SK-MEL-5 (cell line): ENCODE data around the gene SLC35F2. TPM values are rescaled to one million over a fixed set of nuclear protein-coding genes. Genes with fewer than 3 reads are reported as not detected.
A peak's percentile ranks its signal among the peaks of the same experiment; 100 is the strongest.
"Not testable (repeated sequence)": the region's sequence is repeated elsewhere in the genome, so short reads cannot be mapped to it uniquely, and the experiment has no call there.

Source experiments
- DNase-seq: peaks from one replicate; pipeline ENCODE4 v3.0.0-alpha.2; 2016; ENCODE audit warnings: low read depth, low spot score
- in situ Hi-C: cut with HindIII; loops from 2 replicates; pipeline ENCODE4 v1.10.0; 2016; ENCODE audit warnings: low sequenced_read_pairs, high pct_unique_total_duplicates, low pct_unique_long_range_greater_than_20kb
- polyA plus RNA-seq, 2 experiments: library from polyadenylated mRNA; depleted of rRNA; stranded (reverse); fragments of >200 nt; gene quantifications; 2 replicates each; pipeline ENCODE4 v1.2.3, GENCODE V29; 2015
- total RNA-seq: library from RNA; depleted of rRNA; stranded (reverse); fragments of >200 nt; shearing (Covaris generic); gene quantifications from 2 replicates; pipeline ENCODE4 v1.2.3, GENCODE V29; 2014; rRNA removed

Gene SLC35F2
- total RNA-seq, result 37.8 and 46.5 TPM in 2 replicates
- polyA plus RNA-seq (2015; cell fraction: cytosol; rRNA removed), result 25.7 and 29.2 TPM in 2 replicates
- 9.1 and 20.8 TPM in 2 replicates for polyA plus RNA-seq (2015; cell fraction: nucleus; rRNA removed)

GRCh38 chr11:107858217-107859070 is at the start of gene SLC35F2:
Gene SLC35F2, minus strand, starts transcription at chr11:107858787. Its CDS starts 20 bp downstream, at chr11:107858767.
- in situ Hi-C loops, result no loop called here
- peak; percentile 64 for DNase-seq

- in situ Hi-C loops, result no loop called here
- DNase-seq, result no peak
Observed at GRCh38 chr11:107908211-107908610, 49.6 kb upstream of the SLC35F2 start.

- in situ Hi-C loops, result no loop called here
- DNase-seq, result peak; percentile 62
Observed at GRCh38 chr11:107898270-107898669, 39.7 kb upstream of the SLC35F2 start.

GRCh38 chr11:107882095-107882820 is 23.7 kb upstream of the SLC35F2 start:
- no peak for DNase-seq
- in situ Hi-C loops, result no loop called here

GRCh38 chr11:107881471-107881870 is 22.9 kb upstream of the SLC35F2 start:
- DNase-seq, in situ Hi-C loops: not testable (repeated sequence)

- in situ Hi-C loops, result no loop called here
Observed at GRCh38 chr11:107876141-107876540, 17.6 kb upstream of the SLC35F2 start.

GRCh38 chr11:107864591-107864990 is 6.0 kb upstream of the SLC35F2 start:
- no peak for DNase-seq
- in situ Hi-C loops, result no loop called here

More at GRCh38 chr11:107876141-107876540, 17.6 kb upstream of the SLC35F2 start:
- DNase-seq, result no peak

GRCh38 chr11:107860688-107861087 is 2.1 kb upstream of the SLC35F2 start:
- no peak for DNase-seq
- in situ Hi-C loops, result no loop called here

- DNase-seq, in situ Hi-C loops: not testable (repeated sequence)
Observed at GRCh38 chr11:107860240-107860620, 1.6 kb upstream of the SLC35F2 start.

- DNase-seq, result peak; percentile 35
Observed at GRCh38 chr11:107859459-107860239, 1.1 kb upstream of the SLC35F2 start.

GRCh38 chr11:107857550-107858216 is 904 bp downstream of the SLC35F2 start:
- DNase-seq, result peak; percentile 8
- in situ Hi-C loops, result no loop called here

More at GRCh38 chr11:107859459-107860239, 1.1 kb upstream of the SLC35F2 start:
- in situ Hi-C loops, result no loop called here

GRCh38 chr11:107856981-107857517 is 1.5 kb downstream of the SLC35F2 start:
- DNase-seq, result peak; percentile 40
- in situ Hi-C loops, result no loop called here

GRCh38 chr11:107856180-107856980 is 2.2 kb downstream of the SLC35F2 start:
- no peak for DNase-seq
- in situ Hi-C loops, result no loop called here

- in situ Hi-C loops, result no loop called here
Observed at GRCh38 chr11:107853070-107853469, 5.5 kb downstream of the SLC35F2 start.

GRCh38 chr11:107851704-107852310 is 6.8 kb downstream of the SLC35F2 start:
- in situ Hi-C loops, result no loop called here
- DNase-seq, result no peak

More at GRCh38 chr11:107853070-107853469, 5.5 kb downstream of the SLC35F2 start:
- DNase-seq, result no peak

- in situ Hi-C loops, result no loop called here
- no peak for DNase-seq
Observed at GRCh38 chr11:107849790-107850189, 8.8 kb downstream of the SLC35F2 start.
